GM23338 (cell line): ENCODE data around the gene FAM20C. TPM values are rescaled to one million over a fixed set of nuclear protein-coding genes. Genes with fewer than 3 reads are reported as not detected.

ENCODE experiments used
- ATAC-seq: fragments of 200-7000 bp; cut with Tn5 transposase; 3 replicates; pipeline ENCODE4 v1.9.1; 2020
- DNase-seq: peaks from one replicate; pipeline ENCODE4 v3.0.0-alpha.2; 2015; ENCODE audit warnings: low spot score
- H2AFZ ChIP-seq: fragments of 200-600 bp; sonication (generic); 2 replicates; pipeline ENCODE4 v1.8.0; 2016; ENCODE audit warnings: antibody characterized with exemption, mild to moderate bottlenecking, moderate library complexity
- H3F3A ChIP-seq: fragments of 200-600 bp; sonication (generic); replicated peaks from 2 replicates; pipeline ENCODE4 v1.8.0; 2017; ENCODE audit warnings: antibody characterized with exemption, mixed run types, low read depth
- H3K27ac ChIP-seq: fragments of 200-600 bp; sonication (generic); 2 replicates; pipeline ENCODE4 v1.6.1; 2016; ENCODE audit warnings: low read depth
- H3K27me3 ChIP-seq: fragments of 200-600 bp; sonication (generic); 2 replicates; pipeline ENCODE4 v1.8.0; 2016; ENCODE audit warnings: mild to moderate bottlenecking, mixed run types, moderate library complexity; ENCODE audit not compliant: insufficient read depth
- H3K36me3 ChIP-seq: fragments of 200-600 bp; sonication (generic); 2 replicates; pipeline ENCODE4 v1.8.0; 2016; ENCODE audit warnings: mild to moderate bottlenecking; ENCODE audit not compliant: insufficient read depth
- H3K4me1 ChIP-seq: fragments of 200-600 bp; sonication (generic); 2 replicates; pipeline ENCODE4 v1.8.0; 2016; ENCODE audit warnings: mild to moderate bottlenecking, moderate library complexity; ENCODE audit not compliant: insufficient read depth
- H3K4me2 ChIP-seq: fragments of 200-600 bp; sonication (generic); 2 replicates; pipeline ENCODE4 v1.7.1; 2017; ENCODE audit warnings: mixed run types
- H3K4me3 ChIP-seq: fragments of 200-600 bp; sonication (generic); 2 replicates; pipeline ENCODE4 v1.6.1; 2016; ENCODE audit warnings: mixed run types
- H3K79me2 ChIP-seq: fragments of 200-600 bp; sonication (generic); replicated peaks from 2 replicates; pipeline ENCODE4 v1.8.0; 2017; ENCODE audit warnings: mild to moderate bottlenecking; ENCODE audit not compliant: insufficient read depth
- H3K9me2 ChIP-seq: fragments of 200-600 bp; sonication (generic); 2 replicates; pipeline ENCODE4 v1.8.0; 2017; ENCODE audit not compliant: insufficient read depth
- H4K20me1 ChIP-seq: fragments of 200-600 bp; sonication (generic); replicated peaks from 2 replicates; pipeline ENCODE4 v1.8.0; 2017; ENCODE audit warnings: mild to moderate bottlenecking; ENCODE audit not compliant: insufficient read depth
- H3K27ac Mint-ChIP-seq: 2 replicates; pipeline ENCODE4 v1.8.0; 2020; ENCODE audit warnings: inconsistent platforms, mild to moderate bottlenecking, moderate library complexity, mixed read lengths
- H3K27me3 Mint-ChIP-seq: 3 replicates; pipeline ENCODE4 v1.8.0; 2022; ENCODE audit warnings: low read depth, mild to moderate bottlenecking, moderate library complexity, mixed read lengths, inconsistent platforms; ENCODE audit not compliant: insufficient read depth, poor library complexity
- H3K36me3 Mint-ChIP-seq: 3 replicates; pipeline ENCODE4 v1.8.0; 2021; ENCODE audit warnings: low read depth, mild to moderate bottlenecking, inconsistent platforms, moderate library complexity, mixed read lengths
- H3K4me1 Mint-ChIP-seq: 3 replicates; pipeline ENCODE4 v1.8.0; 2020; ENCODE audit warnings: mild to moderate bottlenecking, inconsistent platforms, mixed read lengths
- H3K4me3 Mint-ChIP-seq: 3 replicates; pipeline ENCODE4 v1.8.0; 2021; ENCODE audit warnings: moderate library complexity, mild to moderate bottlenecking, inconsistent platforms, mixed read lengths
- H3K9me3 Mint-ChIP-seq: 3 replicates; pipeline ENCODE4 v1.8.0; 2020; ENCODE audit warnings: moderate library complexity, mild to moderate bottlenecking, inconsistent platforms, mixed read lengths
- CTCF ChIP-seq, 2 experiments: fragments of 200-600 bp in 1 of 2; sonication (generic) in 1 of 2; conservative IDR thresholded peaks; 2 replicates each; pipeline versions ENCODE4 v1.5.1 to v1.6.1; 2016 to 2017; ENCODE audit warnings: antibody characterized with exemption in 2 of 2, low read depth in 2 of 2, mild to moderate bottlenecking in 2 of 2, moderate library complexity in 1 of 2
- ETS1 ChIP-seq: IDR thresholded peaks from 2 replicates; pipeline ENCODE4 v1.6.1; 2016; ENCODE audit warnings: antibody characterized with exemption
- EZH2 ChIP-seq: fragments of 200-600 bp; sonication (generic); IDR thresholded peaks from one replicate; pipeline ENCODE4 v1.8.0; 2017; ENCODE audit warnings: antibody characterized with exemption, mild to moderate bottlenecking, low read depth; ENCODE audit not compliant: unreplicated experiment
- EZH2phosphoT487 ChIP-seq: fragments of 200-600 bp; sonication (generic); IDR thresholded peaks from one replicate; pipeline ENCODE4 v1.8.1; 2018; ENCODE audit warnings: antibody characterized with exemption; ENCODE audit not compliant: unreplicated experiment
- JUNB ChIP-seq: IDR thresholded peaks from one replicate; pipeline ENCODE4 v1.6.1; 2016; ENCODE audit warnings: antibody characterized with exemption; ENCODE audit not compliant: unreplicated experiment
- POLR2AphosphoS5 ChIP-seq: IDR thresholded peaks from 2 replicates; pipeline ENCODE4 v1.6.1; 2016; ENCODE audit warnings: antibody characterized with exemption, low read depth
- REST ChIP-seq: IDR thresholded peaks from one replicate; pipeline ENCODE4 v1.6.1; 2018; ENCODE audit warnings: antibody characterized with exemption; ENCODE audit not compliant: unreplicated experiment
- ZNF114 ChIP-seq: fragments of 250-450 bp; sonication (Bioruptor Pico); IDR thresholded peaks from 2 replicates; pipeline ENCODE4 v1.5.0; 2020; ENCODE audit warnings: mild to moderate bottlenecking, moderate library complexity
- ZNF462 ChIP-seq: fragments of 250-450 bp; sonication (Bioruptor Pico); IDR thresholded peaks from 2 replicates; pipeline ENCODE4 v1.5.0; 2020; ENCODE audit warnings: mild to moderate bottlenecking, moderate library complexity
- polyA plus RNA-seq: library from polyadenylated mRNA; unstranded; fragments of >200 nt; fragmentation: Nextera tagmentation; extraction: Ambion mirVana; gene quantifications from 2 replicates; pipeline ENCODE4 v1.2.1, GENCODE V29; 2016
- total RNA-seq: library from RNA; depleted of rRNA; stranded (reverse); fragments of >200 nt; shearing (Covaris generic); gene quantifications from 2 replicates; pipeline ENCODE4 v1.2.3, GENCODE V29; 2014

Gene FAM20C
- total and polyA plus RNA-seq, 2 experiments from 2014 or later = 7.6 to 24.8 TPM

- Mint-ChIP-seq H3K4me1 (peaks cover 15% of the 10 kb centered on the region), H3K27ac (0 out of 2 replicates have a peak overlapping the region, but pooled peaks have one; percentile 27), H3K4me3 (no peak overlapping the region), H3K36me3 (peaks cover 20% of the 10 kb centered on the region; the same call in 2 of the 3 replicates), H3K27me3 (peaks cover 8% of the 10 kb centered on the region), H3K9me3 (no peaks in the 10 kb centered on the region)
- Histone ChIP-seq H3K36me3 (no peaks in the 10 kb centered on the region), H3K4me1 (peaks cover 7% of the 10 kb centered on the region; the same call in 1 of the 2 replicates), H3K27ac (no peak overlapping the region), H3K27me3 (no peaks in the 10 kb centered on the region), H3K4me2 (no peak overlapping the region), H3K79me2 (0 out of 2 replicates have a peak, but pooled peaks cover 7% of the 10 kb centered on the region), H3K4me3 (no peak overlapping the region), H3K9me2 (peaks cover 11% of the 10 kb centered on the region), H3F3A (0 out of 2 replicates have a peak, but pooled peaks cover 5% of the 10 kb centered on the region), H4K20me1 (no peaks in the 10 kb centered on the region), H2AFZ (no peak overlapping the region)
- no peak for ATAC-seq
- TF ChIP-seq ETS1 (no peak), EZH2 (no peak), REST (no peak), EZH2phosphoT487 (no peak), ZNF114 (no peak), JUNB (no peak), ZNF462 (no peak), CTCF (conservative IDR thresholded peaks at IDR 0.05; ENCODE audit: low read depth in 2 of 2) (0 out of 4 replicates have a peak, but pooled peaks of 1 of the 2 experiments have one; percentile 2), POLR2AphosphoS5 (no peak)
- no peak for DNase-seq
These were observed 49.1 kb upstream of the FAM20C start for GRCh38 chr7:143145-143751.
